Progenitor cell of endocrine pancreas (in vitro differentiated cells): Measurements from ENCODE around the gene GALK2. TPM values are rescaled to one million over a fixed set of nuclear protein-coding genes. Genes with fewer than 3 reads are reported as not detected.
A peak's percentile ranks its signal among the peaks of the same experiment; 100 is the strongest.

Experiments used
- DNase-seq: peaks from one replicate; pipeline ENCODE4 v3.0.0; 2021; ENCODE audit warnings: low spot score; ENCODE audit not compliant: unreplicated experiment
- H3K27ac Mint-ChIP-seq: 2 replicates; pipeline ENCODE4 v1.8.0; 2021; ENCODE audit warnings: mild to moderate bottlenecking, moderate library complexity, mixed read lengths
- H3K27me3 Mint-ChIP-seq: 2 replicates; pipeline ENCODE4 v1.8.0; 2021; ENCODE audit warnings: mixed read lengths
- H3K36me3 Mint-ChIP-seq: 2 replicates; pipeline ENCODE4 v1.8.0; 2022; ENCODE audit warnings: mixed read lengths; ENCODE audit not compliant: insufficient read depth
- H3K4me1 Mint-ChIP-seq: 2 replicates; pipeline ENCODE4 v1.8.0; 2021; ENCODE audit warnings: low read depth, mixed read lengths
- H3K4me3 Mint-ChIP-seq: 2 replicates; pipeline ENCODE4 v1.8.0; 2021; ENCODE audit warnings: low read depth, mild to moderate bottlenecking, moderate library complexity, mixed read lengths
- H3K9me3 Mint-ChIP-seq: 2 replicates; pipeline ENCODE4 v1.8.0; 2021; ENCODE audit warnings: low read depth, mixed read lengths
- CTCF ChIP-seq: fragments of 200-600 bp; sonication (generic); IDR thresholded peaks from one replicate; pipeline ENCODE4 v1.5.0; 2021; ENCODE audit warnings: antibody characterized with exemption, mild to moderate bottlenecking; ENCODE audit not compliant: unreplicated experiment
- total RNA-seq: library from RNA; stranded (reverse); gene quantifications from 2 replicates; pipeline ENCODE4 v1.2.1, GENCODE V29; 2021

The GALK2 gene
- total RNA-seq, 1 donor from 2014 or later: 21.1 TPM

DNA sequence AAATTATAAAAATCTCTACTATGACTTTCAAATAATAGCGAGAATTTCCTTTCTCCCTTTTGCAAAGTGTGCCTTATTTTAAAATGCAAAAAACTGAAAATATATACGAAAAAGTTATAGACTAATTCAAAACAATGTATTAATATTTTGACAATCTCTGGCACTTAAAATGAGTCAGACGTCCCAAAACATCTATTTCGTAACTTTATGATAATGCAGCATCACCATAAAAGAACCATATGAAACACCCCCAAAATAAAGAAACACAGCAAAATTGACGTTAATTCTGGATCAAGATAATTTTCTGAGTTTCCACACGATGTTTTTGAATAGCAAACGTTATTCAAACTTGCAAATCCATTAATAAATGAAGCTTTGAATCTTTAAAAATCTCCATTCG is 15.7 kb upstream of the GALK2 start:
- Mint-ChIP-seq H3K4me3 (peak overlapping the region; percentile 100), H3K4me1 (peaks cover 18% of the 10 kb centered on the region), H3K27ac (peak overlapping the region; percentile 99), H3K36me3 (peaks cover 1% of the 10 kb centered on the region), H3K9me3 (no peaks in the 10 kb centered on the region), H3K27me3 (no peaks in the 10 kb centered on the region)
- no peak for TF ChIP-seq CTCF
- DNase-seq: no peak

DNA sequence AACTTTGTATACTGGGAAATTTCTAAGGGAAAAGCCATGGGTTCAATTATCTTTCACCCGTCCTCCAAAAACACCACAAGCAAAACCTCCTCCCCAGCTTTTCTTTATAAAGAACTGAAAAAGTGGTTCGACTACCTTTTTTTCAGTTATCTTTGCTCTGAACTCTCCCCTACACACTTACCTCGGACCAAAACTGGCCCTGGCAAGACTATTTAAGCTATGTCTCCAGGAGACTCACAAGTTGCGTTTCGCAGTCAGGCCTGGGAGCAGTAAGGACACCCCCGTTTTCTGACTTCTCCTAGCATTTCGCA is 15.3 kb upstream of the GALK2 start:
- H3K27ac Mint-ChIP-seq: peak overlapping the region; percentile 99
- H3K9me3 Mint-ChIP-seq: no peaks in the 10 kb centered on the region
- H3K36me3 Mint-ChIP-seq: peaks cover 1% of the 10 kb centered on the region
- DNase-seq: no peak
- no peaks in the 10 kb centered on the region for H3K27me3 Mint-ChIP-seq
- TF ChIP-seq CTCF: no peak
- H3K4me3 Mint-ChIP-seq: peak overlapping the region; percentile 100
- peaks cover 18% of the 10 kb centered on the region for H3K4me1 Mint-ChIP-seq

- H3K27me3 Mint-ChIP-seq: no peaks in the 10 kb centered on the region
- H3K9me3 Mint-ChIP-seq: no peaks in the 10 kb centered on the region
- H3K27ac Mint-ChIP-seq: peak within 1 kb of the TSS; percentile 99
- H3K4me3 Mint-ChIP-seq: peak within 1 kb of the TSS; percentile 100
- peaks cover 18% of the 10 kb centered on the region for H3K4me1 Mint-ChIP-seq
- no peak for TF ChIP-seq CTCF
- H3K36me3 Mint-ChIP-seq: peaks cover 1% of the 10 kb centered on the region
- peak; percentile 84 for DNase-seq
Observed at GRCh38 chr15:49155110-49155833, 14.8 kb upstream of the GALK2 start, which contains the start of gene COPS2. Gene COPS2 (minus strand): TSS chr15:49155599. CDS start chr15:49155578, 21 bp downstream.

DNA sequence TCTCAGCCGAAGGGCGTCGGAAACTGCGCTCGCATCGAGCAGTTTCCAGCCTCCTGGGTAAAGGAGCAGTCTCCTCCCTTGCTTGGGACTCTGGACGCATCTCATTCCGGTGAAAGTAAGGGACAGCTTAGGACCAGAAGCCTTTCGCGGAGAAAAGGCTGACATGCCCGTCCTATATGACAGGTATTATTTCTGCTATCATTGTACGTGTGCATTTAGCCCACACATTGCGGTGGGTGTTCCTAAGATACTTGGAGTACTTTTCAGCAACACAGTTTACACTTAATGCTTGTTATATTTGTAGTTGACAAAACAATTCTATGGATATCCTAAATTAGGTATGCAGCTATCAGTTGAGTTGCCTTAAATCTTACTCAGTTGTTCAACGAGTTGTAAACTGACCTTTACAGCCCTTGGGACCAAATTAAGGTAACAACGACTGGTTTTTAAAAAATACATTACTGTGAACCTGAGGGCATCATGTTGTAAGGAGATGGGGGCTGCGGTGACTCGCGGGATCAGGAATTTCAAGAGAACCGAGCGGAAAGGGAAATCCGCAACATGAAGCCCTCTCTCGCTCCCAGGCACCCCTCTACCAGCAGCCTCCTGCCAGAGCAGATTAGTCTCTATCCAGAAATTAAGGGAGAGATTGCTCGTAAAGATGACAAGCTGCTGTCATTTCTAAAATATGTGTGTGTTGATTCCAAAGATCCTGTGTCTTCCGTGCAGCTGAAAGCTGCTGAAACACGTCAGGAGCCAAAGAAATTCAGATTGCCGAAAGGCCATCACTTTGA is 14.0 kb upstream of the GALK2 start:
- H3K9me3 Mint-ChIP-seq: no peaks in the 10 kb centered on the region
- peak overlapping the region; percentile 99 for H3K27ac Mint-ChIP-seq
- no peaks in the 10 kb centered on the region for H3K36me3 Mint-ChIP-seq
- TF ChIP-seq CTCF: no peak
- H3K27me3 Mint-ChIP-seq: no peaks in the 10 kb centered on the region
- DNase-seq: no peak
- peak overlapping the region; percentile 100 for H3K4me3 Mint-ChIP-seq
- H3K4me1 Mint-ChIP-seq: peaks cover 18% of the 10 kb centered on the region

- no peaks in the 10 kb centered on the region for H3K9me3 Mint-ChIP-seq
- no peaks in the 10 kb centered on the region for H3K4me1 Mint-ChIP-seq
- no peak for TF ChIP-seq CTCF
- H3K4me3 Mint-ChIP-seq: no peak overlapping the region
- H3K27ac Mint-ChIP-seq: no peak overlapping the region
- H3K27me3 Mint-ChIP-seq: no peaks in the 10 kb centered on the region
- no peak for DNase-seq
- H3K36me3 Mint-ChIP-seq: peaks cover 7% of the 10 kb centered on the region
Observed at GRCh38 chr15:49163678-49164077, 6.4 kb upstream of the GALK2 start.
